Stimulated activated CD8-positive, alpha-beta memory T cell treated with anti-CD3 and anti-CD28 coated beads, Interleukin-7, amount 100 ng/mL, for 48 hours (primary cell): ENCODE measurements around the gene ZNF74.

Source experiments
- DNase-seq, 2 donors: peaks; one replicate each; pipeline ENCODE4 v3.0.0-alpha.2; 2020; ENCODE audit warnings: low read depth in 1 of 2; ENCODE audit errors: extremely low read depth in 1 of 2

The ZNF74 gene

GRCh38 chr22:20418211-20418788 is 24.3 kb downstream of the ZNF74 start:
- peak; percentile 40 to 51 for DNase-seq

GRCh38 chr22:20419664-20419951 is 25.7 kb downstream of the ZNF74 start:
- no peak for DNase-seq

- no peak for DNase-seq
These were observed 26.3 kb downstream of the ZNF74 start for GRCh38 chr22:20420157-20420842.

GRCh38 chr22:20421507-20421874 is 27.5 kb downstream of the ZNF74 start:
- no peak for DNase-seq

- DNase-seq: no peak
These were observed 28.5 kb downstream of the ZNF74 start for GRCh38 chr22:20422271-20423007.

GRCh38 chr22:20423008-20423905 is 29.3 kb downstream of the ZNF74 start:
- no peak for DNase-seq

GRCh38 chr22:20423906-20424551 is 30.1 kb downstream of the ZNF74 start:
- DNase-seq: no peak

GRCh38 chr22:20424568-20424931 is 30.6 kb downstream of the ZNF74 start:
- DNase-seq: no peak

GRCh38 chr22:20424932-20425565 is 31.1 kb downstream of the ZNF74 start:
- no peak for DNase-seq

GRCh38 chr22:20425566-20426258 is 31.8 kb downstream of the ZNF74 start:
- no peak for DNase-seq

GRCh38 chr22:20426259-20426615 is 32.3 kb downstream of the ZNF74 start:
- no peak for DNase-seq

GRCh38 chr22:20427104-20427944 is 33.4 kb downstream of the ZNF74 start:
- DNase-seq: no peak

GRCh38 chr22:20427945-20428417 is 34.0 kb downstream of the ZNF74 start:
- DNase-seq: no peak

GRCh38 chr22:20428496-20429253 is 34.7 kb downstream of the ZNF74 start:
- no peak for DNase-seq

- DNase-seq: peak; percentile 59 to 60
These were observed 35.5 kb downstream of the ZNF74 start for GRCh38 chr22:20429254-20430100.

GRCh38 chr22:20430101-20430719 is 36.3 kb downstream of the ZNF74 start:
- DNase-seq: no peak
